ENCODE data around the gene CYTH2.

- TF ChIP-seq CTCF (IDR thresholded peaks at IDR 0.05 in 2 of 3, conservative IDR thresholded peaks at IDR 0.05 in 1 of 3; ENCODE audit: insufficient read depth in 2 of 3, low read depth in 1 of 3, low read length in 3 of 3) (no peak), ELF4 (CRISPR knock-in tag; IDR thresholded peaks at IDR 0.05) (no peak), CEBPB (tag; IDR thresholded peaks at IDR 0.05) (no peak), JUN (IDR thresholded peaks at IDR 0.05; ENCODE audit: borderline replicate concordance, low read depth, low read length) (no peak), JUN (CRISPR knock-in tag; IDR thresholded peaks at IDR 0.05; ENCODE audit: borderline replicate concordance) (no peak), CHD4 (IDR thresholded peaks at IDR 0.05; ENCODE audit: insufficient read depth, insufficient replicate concordance, low read depth, low read length, poor library complexity, severe bottlenecking) (no peak), ZNF512 (tag; IDR thresholded peaks at IDR 0.05) (no peak), POLR2A (conservative IDR thresholded peaks at IDR 0.05) (no peak), RAD21 (CRISPR knock-in tag; conservative IDR thresholded peaks at IDR 0.05 in 1 of 2, IDR thresholded peaks at IDR 0.05 in 1 of 2) (no peak), EZH2 (IDR thresholded peaks at IDR 0.05; ENCODE audit: borderline replicate concordance, low read depth, low read length) (no peak), CHD1 (IDR thresholded peaks at IDR 0.05; ENCODE audit: low read length) (no peak)
- TF ChIP-seq, protein P1, sequence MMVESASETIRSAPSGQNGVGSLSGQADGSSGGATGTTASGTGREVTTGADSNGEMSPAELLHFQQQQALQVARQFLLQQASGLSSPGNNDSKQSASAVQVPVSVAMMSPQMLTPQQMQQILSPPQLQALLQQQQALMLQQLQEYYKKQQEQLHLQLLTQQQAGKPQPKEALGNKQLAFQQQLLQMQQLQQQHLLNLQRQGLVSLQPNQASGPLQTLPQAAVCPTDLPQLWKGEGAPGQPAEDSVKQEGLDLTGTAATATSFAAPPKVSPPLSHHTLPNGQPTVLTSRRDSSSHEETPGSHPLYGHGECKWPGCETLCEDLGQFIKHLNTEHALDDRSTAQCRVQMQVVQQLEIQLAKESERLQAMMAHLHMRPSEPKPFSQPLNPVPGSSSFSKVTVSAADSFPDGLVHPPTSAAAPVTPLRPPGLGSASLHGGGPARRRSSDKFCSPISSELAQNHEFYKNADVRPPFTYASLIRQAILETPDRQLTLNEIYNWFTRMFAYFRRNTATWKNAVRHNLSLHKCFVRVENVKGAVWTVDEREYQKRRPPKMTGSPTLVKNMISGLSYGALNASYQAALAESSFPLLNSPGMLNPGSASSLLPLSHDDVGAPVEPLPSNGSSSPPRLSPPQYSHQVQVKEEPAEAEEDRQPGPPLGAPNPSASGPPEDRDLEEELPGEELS (CRISPR knock-in tag; IDR thresholded peaks at IDR 0.05; ENCODE audit: borderline replicate concordance): no peak
- TF ChIP-seq, protein P2, sequence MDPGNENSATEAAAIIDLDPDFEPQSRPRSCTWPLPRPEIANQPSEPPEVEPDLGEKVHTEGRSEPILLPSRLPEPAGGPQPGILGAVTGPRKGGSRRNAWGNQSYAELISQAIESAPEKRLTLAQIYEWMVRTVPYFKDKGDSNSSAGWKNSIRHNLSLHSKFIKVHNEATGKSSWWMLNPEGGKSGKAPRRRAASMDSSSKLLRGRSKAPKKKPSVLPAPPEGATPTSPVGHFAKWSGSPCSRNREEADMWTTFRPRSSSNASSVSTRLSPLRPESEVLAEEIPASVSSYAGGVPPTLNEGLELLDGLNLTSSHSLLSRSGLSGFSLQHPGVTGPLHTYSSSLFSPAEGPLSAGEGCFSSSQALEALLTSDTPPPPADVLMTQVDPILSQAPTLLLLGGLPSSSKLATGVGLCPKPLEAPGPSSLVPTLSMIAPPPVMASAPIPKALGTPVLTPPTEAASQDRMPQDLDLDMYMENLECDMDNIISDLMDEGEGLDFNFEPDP (CRISPR knock-in tag; IDR thresholded peaks at IDR 0.05): no peak
Measured at GRCh38 chr19:48450441-48450840, 18.7 kb upstream of the CYTH2 start.

All from K562 (cell line).